C4-2B (cell line): ENCODE measurements around the gene G2E3.
"Not testable (repeated sequence)": the region's sequence is repeated elsewhere in the genome, so short reads cannot be mapped to it uniquely, and the experiment has no call there.

Experiments
- H3K27ac ChIP-seq: fragments of 450-650 bp; 2 replicates; pipeline ENCODE4 v1.5.1; 2017
- ZFX ChIP-seq: fragments of 450-650 bp; IDR thresholded peaks from 2 replicates; pipeline ENCODE4 v1.6.1; 2017
- TF ChIP-seq, protein P1 (sequence below): fragments of 450-650 bp; conservative IDR thresholded peaks from 2 replicates; pipeline ENCODE4 v1.5.1; 2017; ENCODE audit warnings: mild to moderate bottlenecking

G2E3 gene

DNA sequence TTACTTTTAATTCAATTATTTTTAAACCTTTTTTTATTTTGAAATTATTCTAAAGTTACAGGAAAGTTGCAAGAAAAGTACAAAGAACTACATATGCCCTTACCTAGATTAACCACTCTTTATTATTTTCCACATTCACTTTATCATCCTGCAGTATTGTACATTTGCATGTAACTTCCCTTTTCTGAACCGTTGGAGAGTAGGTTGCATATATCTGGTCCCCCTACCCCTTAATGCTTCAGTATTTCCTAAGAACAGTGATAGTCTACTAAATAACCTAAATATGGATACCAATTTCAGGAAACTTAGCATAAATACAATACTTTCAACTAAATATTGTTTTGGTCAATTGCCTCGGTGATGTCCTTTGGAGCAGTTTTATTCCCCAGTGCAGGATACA lies 15.0 kb downstream of the G2E3 start:
- TF ChIP-seq, protein P1, sequence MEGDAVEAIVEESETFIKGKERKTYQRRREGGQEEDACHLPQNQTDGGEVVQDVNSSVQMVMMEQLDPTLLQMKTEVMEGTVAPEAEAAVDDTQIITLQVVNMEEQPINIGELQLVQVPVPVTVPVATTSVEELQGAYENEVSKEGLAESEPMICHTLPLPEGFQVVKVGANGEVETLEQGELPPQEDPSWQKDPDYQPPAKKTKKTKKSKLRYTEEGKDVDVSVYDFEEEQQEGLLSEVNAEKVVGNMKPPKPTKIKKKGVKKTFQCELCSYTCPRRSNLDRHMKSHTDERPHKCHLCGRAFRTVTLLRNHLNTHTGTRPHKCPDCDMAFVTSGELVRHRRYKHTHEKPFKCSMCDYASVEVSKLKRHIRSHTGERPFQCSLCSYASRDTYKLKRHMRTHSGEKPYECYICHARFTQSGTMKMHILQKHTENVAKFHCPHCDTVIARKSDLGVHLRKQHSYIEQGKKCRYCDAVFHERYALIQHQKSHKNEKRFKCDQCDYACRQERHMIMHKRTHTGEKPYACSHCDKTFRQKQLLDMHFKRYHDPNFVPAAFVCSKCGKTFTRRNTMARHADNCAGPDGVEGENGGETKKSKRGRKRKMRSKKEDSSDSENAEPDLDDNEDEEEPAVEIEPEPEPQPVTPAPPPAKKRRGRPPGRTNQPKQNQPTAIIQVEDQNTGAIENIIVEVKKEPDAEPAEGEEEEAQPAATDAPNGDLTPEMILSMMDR = no peak
- TF ChIP-seq ZFX = no peak
- no peak overlapping the region for H3K27ac ChIP-seq

DNA sequence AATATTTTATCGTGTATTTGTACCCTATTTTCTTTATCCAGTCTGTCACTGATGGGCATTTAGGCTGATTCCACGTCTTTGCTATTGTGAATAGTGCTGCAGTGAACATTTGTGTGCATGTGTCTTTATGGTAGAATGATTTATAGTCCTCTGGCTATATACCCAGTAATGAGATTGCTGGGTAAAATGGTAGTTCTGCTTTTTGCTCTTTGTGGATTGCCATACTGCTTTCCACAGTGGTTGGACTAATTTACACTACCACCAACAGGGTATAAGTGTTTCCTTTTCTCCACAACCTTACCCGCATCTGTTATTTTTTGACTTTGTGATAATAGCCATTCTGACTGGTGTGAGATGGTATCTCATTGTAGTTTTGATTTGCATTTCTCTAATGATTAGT lies 15.8 kb downstream of the G2E3 start:
- H3K27ac ChIP-seq = not testable (repeated sequence)

DNA sequence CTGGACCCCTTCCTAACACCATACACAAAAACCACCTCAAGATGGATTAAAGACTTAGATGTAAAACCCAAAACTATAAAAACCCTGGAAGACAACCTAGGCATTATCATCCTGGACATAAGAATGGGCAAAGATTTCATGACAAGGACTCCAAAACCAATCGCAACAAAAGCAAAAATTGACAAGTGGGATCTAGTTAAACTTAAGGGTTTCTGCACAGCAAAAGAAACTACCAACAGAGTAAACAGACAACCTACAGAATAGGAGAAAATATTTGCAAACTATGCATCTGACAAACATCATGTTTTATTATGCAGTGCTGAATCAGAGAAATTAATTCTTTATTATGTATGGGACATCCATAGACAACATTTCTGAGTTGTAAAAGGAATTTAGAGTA lies 17.4 kb downstream of the G2E3 start:
- not testable (repeated sequence) for H3K27ac ChIP-seq

DNA sequence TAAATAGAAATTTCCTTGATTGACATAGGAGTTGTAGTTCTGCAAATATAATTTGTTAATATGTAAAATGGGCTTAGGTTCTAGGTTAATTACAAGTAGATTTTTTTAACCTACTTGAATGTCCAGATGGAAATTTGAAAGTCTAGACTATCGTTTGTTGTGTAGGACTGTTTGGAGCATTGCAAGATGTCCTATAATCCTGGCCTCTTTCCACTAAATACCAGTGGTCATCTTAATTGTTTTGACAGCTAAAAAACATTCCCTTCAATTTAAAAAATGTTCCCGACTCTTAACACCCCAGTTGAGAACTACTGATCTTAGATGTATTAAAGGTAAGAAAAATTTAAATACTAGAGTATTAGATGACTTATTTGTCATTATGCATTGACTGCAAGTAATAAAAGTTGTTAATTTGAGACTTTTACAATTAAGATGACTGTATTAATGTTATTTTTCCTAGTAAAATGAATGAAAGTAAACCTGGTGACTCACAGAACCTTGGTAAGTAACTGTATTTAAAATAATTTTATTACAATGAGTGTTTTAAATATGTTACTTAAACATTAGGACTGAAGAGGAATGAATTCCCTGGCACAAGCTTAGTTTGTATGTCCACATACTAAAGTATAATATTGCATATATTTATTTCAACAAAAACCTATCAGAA lies 21.8 kb downstream of the G2E3 start:
- TF ChIP-seq, protein P1 = no peak
- TF ChIP-seq ZFX = no peak
- no peak overlapping the region for H3K27ac ChIP-seq

DNA sequence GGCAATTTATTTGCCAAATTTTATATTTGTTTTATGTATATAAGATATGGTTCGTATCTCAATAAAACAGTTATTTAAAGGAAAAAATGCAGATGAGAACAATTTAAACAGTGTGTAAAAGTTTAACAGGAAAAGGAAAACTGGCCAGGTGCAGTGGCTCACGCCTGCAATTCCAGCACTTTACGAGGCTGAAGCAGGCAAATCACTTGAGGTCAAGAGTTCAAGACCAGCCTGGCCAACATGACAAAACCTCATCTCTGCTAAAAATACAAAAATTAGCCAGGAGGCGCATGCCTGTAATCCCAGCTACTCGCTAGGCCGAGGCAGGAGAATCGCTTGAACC lies 22.3 kb downstream of the G2E3 start:
- TF ChIP-seq, protein P1 = no peak
- no peak for TF ChIP-seq ZFX
- H3K27ac ChIP-seq = no peak overlapping the region

DNA sequence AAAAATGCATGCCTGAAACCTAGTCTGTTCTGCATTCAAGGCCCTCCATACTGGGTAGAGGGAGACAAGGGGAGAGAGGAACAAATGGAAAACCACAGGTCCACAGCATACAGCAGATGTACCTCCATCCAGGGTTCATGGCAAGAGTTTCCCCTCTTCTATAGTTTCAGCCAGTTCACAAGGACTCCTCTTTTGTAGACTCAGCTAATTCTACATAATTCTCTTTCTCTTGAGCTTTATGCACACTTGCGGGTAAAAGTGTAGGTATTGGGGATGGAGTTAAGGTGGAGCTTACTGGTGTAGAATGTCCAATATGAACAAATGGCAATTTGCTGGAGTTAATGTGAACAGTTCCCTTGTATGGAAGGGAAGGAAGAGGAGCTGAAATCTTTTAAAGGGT lies 23.4 kb downstream of the G2E3 start:
- H3K27ac ChIP-seq = no peak overlapping the region
- TF ChIP-seq, protein P1 = no peak
- TF ChIP-seq ZFX = no peak

DNA sequence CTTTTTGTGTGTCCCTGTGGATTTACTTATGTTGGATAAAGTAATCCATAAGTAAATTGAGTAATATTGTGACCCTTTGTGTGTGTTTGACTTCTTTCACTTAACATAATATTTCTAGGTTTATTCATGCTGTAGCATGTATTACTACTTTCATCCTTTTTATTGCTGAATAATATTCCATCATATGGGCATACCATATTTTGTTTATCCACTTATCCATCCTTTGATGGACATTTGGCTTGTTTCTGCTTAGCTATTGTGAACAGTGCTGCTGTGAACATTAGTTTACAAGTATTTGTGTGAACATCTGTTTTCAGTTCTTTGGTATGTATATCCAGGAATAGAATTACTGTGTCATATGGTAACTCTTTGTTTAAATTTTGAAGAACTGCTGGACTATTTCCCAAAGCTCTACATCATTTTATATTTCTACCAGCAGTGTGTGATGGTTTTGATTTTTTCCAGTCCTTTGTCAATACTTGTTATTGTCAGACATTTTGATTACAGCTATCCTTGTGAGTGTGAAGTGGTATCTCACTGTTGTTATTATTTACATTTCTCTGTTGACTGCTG lies 25.2 kb downstream of the G2E3 start:
- TF ChIP-seq, protein P1 = no peak
- TF ChIP-seq ZFX = no peak
- H3K27ac ChIP-seq = no peak overlapping the region

DNA sequence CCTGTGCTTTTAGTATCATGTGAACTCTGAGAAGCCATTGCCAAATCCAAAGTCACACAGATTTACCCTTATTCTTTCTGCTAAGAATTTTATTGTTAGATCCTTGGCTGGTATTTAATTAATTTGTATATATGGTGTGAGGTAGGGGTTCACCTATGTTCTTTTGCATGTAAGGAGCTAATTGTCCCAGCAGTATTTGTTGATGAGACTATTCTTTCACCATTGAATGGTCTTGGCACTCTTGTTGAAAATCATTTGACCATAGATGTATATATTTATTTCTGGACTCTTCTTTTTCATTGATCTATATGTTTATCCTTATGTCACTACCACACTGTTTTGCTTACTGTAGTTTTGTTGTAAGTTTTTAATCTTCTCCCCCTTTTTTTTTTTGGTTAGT lies 26.2 kb downstream of the G2E3 start:
- no peak overlapping the region for H3K27ac ChIP-seq
- TF ChIP-seq, protein P1 = no peak
- no peak for TF ChIP-seq ZFX
